ENCODE results near the gene SRC.

- TF ChIP-seq EZH2 (IDR thresholded peaks at IDR 0.05; ENCODE audit: borderline replicate concordance, low read depth, low read length, severe bottlenecking) (no peak), CTCF (IDR thresholded peaks at IDR 0.05; ENCODE audit: extremely low read depth in 1 of 2, insufficient read depth in 1 of 2, low read depth in 1 of 2, low read length in 2 of 2) (no peak), POLR2A (IDR thresholded peaks at IDR 0.05; ENCODE audit: low read depth, low read length) (no peak), POLR2AphosphoS5 (IDR thresholded peaks at IDR 0.05; ENCODE audit: insufficient read depth, low read depth, low read length) (no peak)
Observed at GRCh38 chr20:37353285-37353849, 7.4 kb downstream of the SRC start.

Data from endothelial cell of umbilical vein (primary cell).